ENCODE data around the gene RXRA. TPM values are rescaled to one million over a fixed set of nuclear protein-coding genes. Genes with fewer than 3 reads are reported as not detected.

RXRA gene
- total RNA-seq, 1 experiment from 2014 or later: 39.1 TPM

- Histone ChIP-seq H3K36me3 (no peaks in the 10 kb centered on the region), H3K27me3 (peaks cover 49% of the 10 kb centered on the region), H3K4me3 (no peak overlapping the region), H3K9me3 (replicated peaks) (no peaks in the 10 kb centered on the region), H3K27ac (no peak overlapping the region), H3K4me1 (no peaks in the 10 kb centered on the region)
- no peak for DNase-seq
These were observed 35.4 kb upstream of the RXRA start for GRCh38 chr9:134290603-134291451.

GRCh38 chr9:134291452-134291881 is 34.8 kb upstream of the RXRA start:
- Histone ChIP-seq H3K9me3 (replicated peaks) (no peaks in the 10 kb centered on the region), H3K36me3 (no peaks in the 10 kb centered on the region), H3K27ac (no peak overlapping the region), H3K4me3 (no peak overlapping the region), H3K4me1 (no peaks in the 10 kb centered on the region), H3K27me3 (peaks cover 49% of the 10 kb centered on the region)
- DNase-seq: no peak

DNA sequence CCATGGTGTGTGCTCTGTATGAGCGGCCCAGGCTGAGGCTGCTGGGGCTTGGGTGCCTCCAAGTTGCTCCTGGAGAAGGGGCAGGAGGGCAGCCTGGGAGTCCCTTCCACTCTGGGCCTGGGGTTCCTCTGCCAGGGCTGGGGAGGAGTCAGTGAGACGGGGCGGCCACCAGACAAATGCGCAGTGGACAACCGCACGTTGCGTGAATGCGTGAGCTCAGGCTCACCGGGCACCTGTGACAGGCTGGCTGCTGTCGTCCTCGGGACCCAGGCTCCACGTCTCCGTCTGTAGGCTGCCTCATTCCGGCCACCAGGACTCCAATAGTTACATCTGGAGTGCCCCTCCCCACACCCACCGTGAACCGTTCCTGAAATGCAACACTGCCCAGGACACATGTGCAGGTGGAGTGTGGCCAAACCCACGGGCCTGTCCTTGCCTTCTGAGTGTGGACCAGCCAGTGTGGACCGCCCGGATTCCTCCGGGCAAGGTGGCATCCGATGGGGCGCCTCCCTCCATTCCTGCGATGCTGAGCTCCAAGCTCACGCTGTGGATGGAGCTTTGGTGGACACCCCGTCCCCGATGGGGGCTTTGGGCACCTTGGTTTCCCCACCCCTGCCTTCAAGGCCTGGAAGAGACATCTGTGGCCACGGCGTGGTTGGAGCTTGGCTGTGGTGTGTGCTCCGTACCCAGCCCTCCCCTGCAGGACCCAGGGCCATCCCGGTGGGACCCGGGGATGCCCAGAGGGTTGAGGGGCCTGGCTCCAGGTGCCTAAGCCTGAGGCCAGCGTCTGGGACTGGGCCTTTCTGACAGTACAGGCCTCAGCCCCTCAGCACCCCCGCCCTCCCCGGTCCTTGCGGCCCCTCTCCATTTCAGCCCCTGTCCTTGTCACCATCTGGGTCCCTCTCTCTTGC is 34.0 kb upstream of the RXRA start:
- no peaks in the 10 kb centered on the region for H3K36me3 ChIP-seq
- peaks cover 47% of the 10 kb centered on the region for H3K27me3 ChIP-seq
- no peaks in the 10 kb centered on the region for H3K9me3 ChIP-seq (replicated peaks)
- no peaks in the 10 kb centered on the region for H3K4me1 ChIP-seq
- no peak overlapping the region for H3K4me3 ChIP-seq
- H3K27ac ChIP-seq: no peak overlapping the region
- DNase-seq: no peak

- Histone ChIP-seq H3K27me3 (peaks cover 45% of the 10 kb centered on the region), H3K4me1 (no peaks in the 10 kb centered on the region), H3K27ac (no peak overlapping the region), H3K4me3 (no peak overlapping the region), H3K36me3 (no peaks in the 10 kb centered on the region), H3K9me3 (replicated peaks) (no peaks in the 10 kb centered on the region)
- no peak for DNase-seq
These were observed 33.2 kb upstream of the RXRA start for GRCh38 chr9:134293031-134293521.

DNA sequence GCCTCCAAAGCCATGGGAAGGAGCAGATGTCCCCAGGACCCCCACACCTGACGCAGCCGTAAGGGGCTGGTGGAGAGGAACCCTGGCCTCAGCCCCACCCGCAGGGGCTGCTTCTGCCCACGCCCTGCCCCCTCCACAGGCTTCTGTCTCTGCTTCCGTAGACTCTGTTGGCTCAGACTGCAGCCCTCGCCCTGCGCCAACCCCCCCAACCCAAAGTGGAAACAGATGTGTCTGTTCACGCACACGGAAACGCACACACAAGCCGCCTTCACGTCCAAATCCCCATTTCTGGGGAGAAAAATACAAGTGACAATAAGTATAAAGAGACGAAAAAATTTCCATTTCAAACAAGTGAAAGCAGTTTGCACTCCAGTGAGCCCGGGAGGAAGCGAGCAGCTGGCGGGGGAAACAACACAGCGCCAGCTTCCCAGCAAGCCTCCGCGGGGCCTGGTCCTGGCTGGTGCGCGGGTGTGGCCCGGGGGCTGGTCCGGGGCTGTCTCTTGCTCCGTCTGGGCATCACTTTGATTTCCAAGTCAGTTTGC is 32.6 kb upstream of the RXRA start:
- Histone ChIP-seq H3K4me3 (peak overlapping the region; percentile 17), H3K36me3 (no peaks in the 10 kb centered on the region), H3K9me3 (replicated peaks) (no peaks in the 10 kb centered on the region), H3K4me1 (no peaks in the 10 kb centered on the region), H3K27ac (no peak overlapping the region), H3K27me3 (peaks cover 39% of the 10 kb centered on the region)
- peak; percentile 46 to 49 for DNase-seq

- no peak overlapping the region for H3K27ac ChIP-seq
- peaks cover 33% of the 10 kb centered on the region for H3K27me3 ChIP-seq
- H3K4me3 ChIP-seq: peak overlapping the region; percentile 17
- DNase-seq: peak; percentile 59 to 66
- no peaks in the 10 kb centered on the region for H3K4me1 ChIP-seq
- H3K9me3 ChIP-seq (replicated peaks): no peaks in the 10 kb centered on the region
- H3K36me3 ChIP-seq: no peaks in the 10 kb centered on the region
These were observed 31.8 kb upstream of the RXRA start for GRCh38 chr9:134294153-134295071.

DNA sequence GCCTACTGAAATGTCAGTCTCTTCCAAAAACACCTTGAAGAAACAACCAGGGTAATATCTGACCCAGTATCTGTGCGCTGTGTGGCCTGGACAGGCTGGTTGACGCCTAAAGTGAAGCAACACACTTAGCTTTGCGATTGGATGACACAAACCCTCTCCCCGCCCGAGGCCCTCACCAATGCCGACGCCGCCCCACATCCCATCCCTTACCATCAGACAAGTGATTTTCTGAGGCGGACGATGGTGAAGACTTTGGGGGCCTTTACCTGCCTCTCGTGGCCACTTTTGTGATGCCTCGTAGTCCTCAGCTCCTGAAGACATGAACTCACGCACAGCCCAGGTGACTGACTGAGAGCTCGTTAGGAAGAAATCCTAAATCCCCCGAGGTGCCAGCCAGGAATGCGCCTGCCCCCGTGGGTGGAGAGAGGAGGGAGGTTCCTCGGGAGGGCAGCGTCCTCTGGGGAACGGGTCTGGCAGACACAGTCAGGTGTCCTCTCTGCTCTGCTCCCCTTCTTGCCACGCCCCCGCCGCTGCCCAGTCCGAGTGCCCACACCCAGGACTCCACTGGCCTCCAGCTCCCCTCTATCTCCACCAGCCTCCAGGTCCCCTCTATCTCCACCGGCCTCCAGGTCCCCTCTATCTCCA is 31.0 kb upstream of the RXRA start:
- Histone ChIP-seq H3K9me3 (replicated peaks) (no peaks in the 10 kb centered on the region), H3K4me1 (no peaks in the 10 kb centered on the region), H3K4me3 (no peak overlapping the region), H3K27ac (no peak overlapping the region), H3K36me3 (no peaks in the 10 kb centered on the region), H3K27me3 (peaks cover 33% of the 10 kb centered on the region)
- DNase-seq: no peak

DNA sequence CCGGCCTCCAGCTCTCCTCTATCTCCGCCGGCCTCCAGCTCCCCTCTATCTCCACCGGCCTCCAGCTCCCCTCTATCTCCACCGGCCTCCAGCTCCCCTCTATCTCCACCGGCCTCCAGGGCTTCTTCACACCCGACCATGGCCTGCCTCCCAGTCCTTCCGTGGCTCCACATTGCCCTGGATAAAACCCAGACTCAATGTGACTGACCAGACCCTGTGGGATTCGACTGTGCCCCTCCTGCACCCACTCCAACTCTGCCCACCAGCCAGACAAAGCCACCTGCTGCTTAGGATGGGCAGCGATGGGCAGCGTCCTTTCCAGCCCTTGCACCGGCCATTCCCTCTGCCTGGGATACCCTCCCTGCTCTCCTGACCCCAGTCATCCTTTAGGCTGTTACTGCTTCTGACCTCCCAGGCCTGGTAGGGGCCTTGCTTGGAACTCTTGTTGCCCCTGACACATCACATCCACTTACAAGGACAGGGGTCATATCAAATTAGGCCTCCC is 30.5 kb upstream of the RXRA start:
- H3K9me3 ChIP-seq (replicated peaks): no peaks in the 10 kb centered on the region
- no peak for DNase-seq
- no peak overlapping the region for H3K27ac ChIP-seq
- H3K36me3 ChIP-seq: no peaks in the 10 kb centered on the region
- H3K4me3 ChIP-seq: no peak overlapping the region
- peaks cover 33% of the 10 kb centered on the region for H3K27me3 ChIP-seq
- H3K4me1 ChIP-seq: no peaks in the 10 kb centered on the region

DNA sequence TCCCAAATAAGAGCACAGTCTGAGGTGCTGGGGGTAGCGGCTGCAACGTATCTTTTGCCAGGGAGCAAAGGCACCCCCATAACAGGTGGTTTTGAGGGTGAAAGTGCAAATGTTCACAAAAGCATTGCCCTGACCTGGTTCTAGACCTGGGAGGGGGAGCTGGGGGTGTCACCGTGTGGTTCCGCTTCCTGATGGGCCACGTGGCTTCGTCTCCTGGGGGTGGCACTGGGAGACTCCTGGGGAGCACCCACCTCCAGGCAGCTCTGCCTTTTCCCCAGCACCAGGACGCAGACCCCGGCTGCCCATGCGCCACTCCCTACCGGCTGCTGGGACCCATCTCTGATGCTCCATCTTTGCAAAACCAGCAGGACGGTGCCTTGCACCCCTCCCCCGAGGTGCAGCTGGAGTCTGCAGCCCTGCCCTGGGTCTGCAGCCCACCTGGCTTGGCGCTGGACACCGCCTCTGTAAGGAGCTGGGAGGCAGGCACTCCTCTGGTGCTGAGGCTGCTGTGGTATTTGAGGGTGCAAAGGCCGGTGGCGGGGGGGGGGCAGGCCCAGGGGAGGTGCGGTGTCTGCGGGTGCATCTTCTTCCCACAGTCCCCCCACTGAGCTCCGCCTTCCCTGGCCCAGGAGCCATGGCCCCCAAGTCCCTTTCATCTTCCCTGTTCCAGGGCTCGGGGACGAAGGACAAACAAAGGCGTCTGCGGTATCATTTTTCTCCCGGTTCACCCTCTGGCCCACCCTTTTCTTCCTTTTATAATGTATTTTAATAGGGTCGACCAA is 29.8 kb upstream of the RXRA start:
- no peaks in the 10 kb centered on the region for H3K4me1 ChIP-seq
- DNase-seq: no peak

GRCh38 chr9:134297083-134297410 is 29.2 kb upstream of the RXRA start:
- Histone ChIP-seq H3K36me3 (no peaks in the 10 kb centered on the region), H3K9me3 (replicated peaks) (no peaks in the 10 kb centered on the region), H3K4me1 (no peaks in the 10 kb centered on the region), H3K27ac (no peak overlapping the region), H3K4me3 (no peak overlapping the region), H3K27me3 (peaks cover 35% of the 10 kb centered on the region)
- DNase-seq: no peak

More for the DNA sequence above, 29.8 kb upstream of the RXRA start:
- H3K27me3 ChIP-seq: peaks cover 34% of the 10 kb centered on the region
- H3K4me3 ChIP-seq: no peak overlapping the region
- H3K27ac ChIP-seq: no peak overlapping the region
- no peaks in the 10 kb centered on the region for H3K36me3 ChIP-seq
- no peaks in the 10 kb centered on the region for H3K9me3 ChIP-seq (replicated peaks)

GRCh38 chr9:134297576-134297975 is 28.7 kb upstream of the RXRA start:
- no peak for DNase-seq
- Histone ChIP-seq H3K4me1 (no peaks in the 10 kb centered on the region), H3K27me3 (peaks cover 35% of the 10 kb centered on the region)

DNA sequence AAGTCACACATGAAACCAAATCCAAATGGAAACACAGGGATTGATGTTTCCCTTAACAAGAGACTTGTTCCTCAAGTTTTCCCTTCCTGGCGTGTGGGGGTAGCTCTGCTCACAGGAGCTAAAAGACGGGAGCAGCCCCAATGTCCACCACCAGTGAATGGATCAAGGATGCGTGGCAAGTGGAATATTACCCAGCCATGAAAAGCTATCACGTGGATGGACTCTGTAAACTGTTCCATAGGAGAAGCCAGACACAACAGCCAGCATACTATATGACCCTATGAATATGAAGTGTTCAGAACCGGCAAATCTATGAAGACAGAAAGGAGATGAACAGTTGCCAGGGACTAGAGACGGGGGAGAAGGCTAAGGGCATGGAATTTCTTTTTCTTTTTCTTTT is 28.3 kb upstream of the RXRA start:
- no peaks in the 10 kb centered on the region for H3K36me3 ChIP-seq
- H3K27ac ChIP-seq: no peak overlapping the region
- H3K4me3 ChIP-seq: no peak overlapping the region
- H3K27me3 ChIP-seq: peaks cover 32% of the 10 kb centered on the region
- no peaks in the 10 kb centered on the region for H3K9me3 ChIP-seq (replicated peaks)
- DNase-seq: no peak
- H3K4me1 ChIP-seq: no peaks in the 10 kb centered on the region

More at GRCh38 chr9:134297576-134297975, 28.7 kb upstream of the RXRA start:
- H3K9me3 ChIP-seq (replicated peaks): no peaks in the 10 kb centered on the region
- no peak overlapping the region for H3K4me3 ChIP-seq
- H3K27ac ChIP-seq: no peak overlapping the region
- H3K36me3 ChIP-seq: no peaks in the 10 kb centered on the region

GRCh38 chr9:134299068-134299467 is 27.2 kb upstream of the RXRA start:
- Histone ChIP-seq H3K4me3 (no peak overlapping the region), H3K4me1 (no peaks in the 10 kb centered on the region), H3K9me3 (replicated peaks) (no peaks in the 10 kb centered on the region), H3K36me3 (no peaks in the 10 kb centered on the region), H3K27ac (no peak overlapping the region), H3K27me3 (peaks cover 28% of the 10 kb centered on the region)
- DNase-seq: no peak
